K562 (cell line): ENCODE results near the gene MAP2. TPM values are rescaled to one million over a fixed set of nuclear protein-coding genes. Genes with fewer than 3 reads are reported as not detected.

Source experiments
- CGGBP1 ChIP-seq: fragments of 250-450 bp; sonication (Bioruptor Pico); IDR thresholded peaks from 2 replicates; pipeline ENCODE4 v1.9.0; 2021; ENCODE audit warnings: mild to moderate bottlenecking
- MLX ChIP-seq, 2 experiments: fragments of 450-650 bp in 1 of 2; sonication (generic) in 1 of 2; formaldehyde crosslinking; conservative IDR thresholded peaks; 2 replicates each; pipeline versions ENCODE4 v1.4.0 to v1.8.1; 2020 to 2022; ENCODE audit warnings: mild to moderate bottlenecking in 1 of 2, missing genetic modification reagents in 1 of 2
- SP1 ChIP-seq: sonication (generic); formaldehyde crosslinking; IDR thresholded peaks from 2 replicates; pipeline ENCODE4 v1.8.1; 2022; ENCODE audit warnings: mild to moderate bottlenecking, missing genetic modification reagents
- ZBTB40 ChIP-seq, 2 experiments: fragments of 450-650 bp in 1 of 2; sonication (generic) in 1 of 2; formaldehyde crosslinking in 1 of 2; IDR thresholded peaks; 2 replicates each; pipeline versions ENCODE4 v1.7.1 to v1.9.0; 2016 to 2022; ENCODE audit warnings: inconsistent platforms in 1 of 2, mild to moderate bottlenecking in 1 of 2, missing genetic modification reagents in 1 of 2
- polyA plus RNA-seq, 8 experiments: library from polyadenylated mRNA; depleted of rRNA in 4 of 8; stranded (reverse) in 5 of 8; unstranded in 3 of 8; fragments of >200 nt; fragmentation: Nextera tagmentation in 2 of 8; fragmentation: Illumina TruSeq in 1 of 8; extraction: Ambion mirVana in 2 of 8; extraction: Trizol in 1 of 8; gene quantifications; 2 replicates each; pipeline versions ENCODE4 v1.2.1 to v1.2.3, GENCODE V29; 2011 to 2014; ENCODE audit warnings: inconsistent platforms in 1 of 8, missing spikeins in 1 of 8
- total RNA-seq, 7 experiments: library from RNA; depleted of rRNA in 6 of 7; stranded (reverse); fragments of >200 nt in 6 of 7; fragmentation: Illumina TruSeq in 2 of 7; extraction: Trizol in 2 of 7; gene quantifications; 2 replicates each; pipeline versions ENCODE4 v1.2.1 to v1.2.3, GENCODE V29; 2011 to 2021; ENCODE audit warnings: low replicate concordance in 1 of 7
- TF ChIP-seq, protein P1 (sequence below): fragments of 450-650 bp; formaldehyde crosslinking; IDR thresholded peaks from 2 replicates; pipeline ENCODE4 v1.4.0; 2022; ENCODE audit warnings: missing genetic modification characterization
- TF ChIP-seq, protein P2 (sequence below): sonication (generic); formaldehyde crosslinking; IDR thresholded peaks from 2 replicates; pipeline ENCODE4 v1.8.1; 2023; ENCODE audit warnings: mild to moderate bottlenecking, missing genetic modification reagents

The MAP2 gene
- total and polyA plus RNA-seq, 9 of the 15 experiments (the other 6 are each of a cell fraction or from before 2014, with no cell fraction given): 0.13 TPM; not detected in 8

GRCh38 chr2:209619782-209620181, 195.9 kb downstream of the MAP2 start (continued):
- TF ChIP-seq ZBTB40 (IDR thresholded peaks at IDR 0.05) (no peak), ZBTB40 (CRISPR knock-in tag; IDR thresholded peaks at IDR 0.05) (no peak), SP1 (CRISPR knock-in tag) (no peak), MLX (CRISPR knock-in tag; conservative IDR thresholded peaks at IDR 0.05) (no peak), CGGBP1 (CRISPR knock-in tag) (no peak)
- TF ChIP-seq, protein P1, sequence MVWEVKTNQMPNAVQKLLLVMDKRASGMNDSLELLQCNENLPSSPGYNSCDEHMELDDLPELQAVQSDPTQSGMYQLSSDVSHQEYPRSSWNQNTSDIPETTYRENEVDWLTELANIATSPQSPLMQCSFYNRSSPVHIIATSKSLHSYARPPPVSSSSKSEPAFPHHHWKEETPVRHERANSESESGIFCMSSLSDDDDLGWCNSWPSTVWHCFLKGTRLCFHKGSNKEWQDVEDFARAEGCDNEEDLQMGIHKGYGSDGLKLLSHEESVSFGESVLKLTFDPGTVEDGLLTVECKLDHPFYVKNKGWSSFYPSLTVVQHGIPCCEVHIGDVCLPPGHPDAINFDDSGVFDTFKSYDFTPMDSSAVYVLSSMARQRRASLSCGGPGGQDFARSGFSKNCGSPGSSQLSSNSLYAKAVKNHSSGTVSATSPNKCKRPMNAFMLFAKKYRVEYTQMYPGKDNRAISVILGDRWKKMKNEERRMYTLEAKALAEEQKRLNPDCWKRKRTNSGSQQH (CRISPR knock-in tag): no peak
- TF ChIP-seq, protein P2, sequence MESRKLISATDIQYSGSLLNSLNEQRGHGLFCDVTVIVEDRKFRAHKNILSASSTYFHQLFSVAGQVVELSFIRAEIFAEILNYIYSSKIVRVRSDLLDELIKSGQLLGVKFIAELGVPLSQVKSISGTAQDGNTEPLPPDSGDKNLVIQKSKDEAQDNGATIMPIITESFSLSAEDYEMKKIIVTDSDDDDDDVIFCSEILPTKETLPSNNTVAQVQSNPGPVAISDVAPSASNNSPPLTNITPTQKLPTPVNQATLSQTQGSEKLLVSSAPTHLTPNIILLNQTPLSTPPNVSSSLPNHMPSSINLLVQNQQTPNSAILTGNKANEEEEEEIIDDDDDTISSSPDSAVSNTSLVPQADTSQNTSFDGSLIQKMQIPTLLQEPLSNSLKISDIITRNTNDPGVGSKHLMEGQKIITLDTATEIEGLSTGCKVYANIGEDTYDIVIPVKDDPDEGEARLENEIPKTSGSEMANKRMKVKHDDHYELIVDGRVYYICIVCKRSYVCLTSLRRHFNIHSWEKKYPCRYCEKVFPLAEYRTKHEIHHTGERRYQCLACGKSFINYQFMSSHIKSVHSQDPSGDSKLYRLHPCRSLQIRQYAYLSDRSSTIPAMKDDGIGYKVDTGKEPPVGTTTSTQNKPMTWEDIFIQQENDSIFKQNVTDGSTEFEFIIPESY (CRISPR knock-in tag): no peak
